COR-L47 (cell line): ENCODE results near the gene DYNLRB1.
"Not testable (repeated sequence)": the region's sequence is repeated elsewhere in the genome, so short reads cannot be mapped to it uniquely, and the experiment has no call there.

ENCODE experiments used
- DNase-seq: peaks from one replicate; lab custom pipeline; 2025; lab: John Stamatoyannopoulos, UW

DYNLRB1 gene

GRCh38 chr20:34516247-34517113, at the start of gene DYNLRB1:
Gene DYNLRB1, plus strand, starts transcription at chr20:34516422. Its CDS starts 37 bp downstream, at chr20:34516459.
- peak; percentile 96 for DNase-seq

DNA sequence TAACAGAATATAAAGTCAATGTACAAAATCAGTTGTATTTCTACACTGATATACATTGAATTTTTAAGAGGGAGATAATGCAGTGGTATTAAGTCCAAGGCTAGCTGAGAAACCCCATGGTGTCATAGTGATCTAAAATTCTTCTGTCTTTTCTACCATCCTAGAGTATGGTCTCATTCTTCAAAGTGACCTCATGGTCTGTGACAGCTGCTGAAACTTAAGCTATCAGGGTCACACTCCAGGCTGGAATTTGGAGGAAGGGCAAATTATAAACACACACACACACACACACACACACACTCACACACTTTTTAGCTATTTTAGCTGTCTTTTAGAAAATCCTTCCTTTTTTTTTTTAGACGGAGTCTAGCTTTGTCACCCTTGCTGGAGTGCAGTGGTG, 47.3 kb upstream of the DYNLRB1 start:
- no peak for DNase-seq

- no peak for DNase-seq
These were observed 43.8 kb upstream of the DYNLRB1 start for GRCh38 chr20:34472246-34472925.

- DNase-seq = peak; percentile 38
These were observed 42.8 kb upstream of the DYNLRB1 start for GRCh38 chr20:34473262-34473883.

DNA sequence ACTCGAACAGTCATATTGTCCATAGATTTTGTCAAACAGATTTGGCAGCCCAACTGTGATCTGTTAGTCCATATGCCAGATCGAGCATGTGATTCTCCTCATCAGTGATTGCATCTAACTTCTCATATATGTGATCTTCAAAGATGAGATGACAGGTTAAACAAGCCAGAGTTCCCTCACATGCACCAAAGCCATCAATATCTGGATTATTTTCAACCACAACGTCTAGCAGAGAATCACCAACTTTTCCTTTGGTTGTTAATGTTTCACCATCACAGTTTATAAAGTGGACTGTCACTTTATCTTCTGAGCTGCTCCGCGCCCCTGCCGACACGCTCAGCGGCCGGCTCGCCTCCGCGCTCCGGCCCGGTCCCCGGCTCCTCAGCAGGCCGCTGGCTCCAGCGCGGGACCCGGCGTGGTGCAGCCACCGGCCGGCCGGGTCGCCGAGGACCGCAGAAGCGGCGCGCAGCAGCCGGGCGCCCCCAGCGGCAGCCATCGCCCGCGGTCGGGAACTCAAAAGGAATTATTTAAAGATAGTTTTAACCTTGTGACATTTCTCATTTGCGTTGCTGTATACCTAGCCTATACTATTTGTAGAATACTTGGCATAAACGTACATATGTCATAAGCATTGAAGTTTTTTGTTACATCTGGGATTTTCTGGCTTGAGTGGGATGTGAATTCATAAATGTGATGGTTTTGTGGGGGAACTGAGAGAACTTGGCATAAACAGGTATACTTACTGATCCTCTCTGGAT, 40.1 kb upstream of the DYNLRB1 start:
- DNase-seq = no peak

GRCh38 chr20:34479627-34480026, 36.6 kb upstream of the DYNLRB1 start:
- no peak for DNase-seq

GRCh38 chr20:34482154-34482553, 34.1 kb upstream of the DYNLRB1 start:
- not testable (repeated sequence) for DNase-seq

GRCh38 chr20:34483585-34484220, 32.5 kb upstream of the DYNLRB1 start:
- DNase-seq = not testable (repeated sequence)

- DNase-seq = no peak
These were observed 31.1 kb upstream of the DYNLRB1 start for GRCh38 chr20:34485068-34485634.

DNA sequence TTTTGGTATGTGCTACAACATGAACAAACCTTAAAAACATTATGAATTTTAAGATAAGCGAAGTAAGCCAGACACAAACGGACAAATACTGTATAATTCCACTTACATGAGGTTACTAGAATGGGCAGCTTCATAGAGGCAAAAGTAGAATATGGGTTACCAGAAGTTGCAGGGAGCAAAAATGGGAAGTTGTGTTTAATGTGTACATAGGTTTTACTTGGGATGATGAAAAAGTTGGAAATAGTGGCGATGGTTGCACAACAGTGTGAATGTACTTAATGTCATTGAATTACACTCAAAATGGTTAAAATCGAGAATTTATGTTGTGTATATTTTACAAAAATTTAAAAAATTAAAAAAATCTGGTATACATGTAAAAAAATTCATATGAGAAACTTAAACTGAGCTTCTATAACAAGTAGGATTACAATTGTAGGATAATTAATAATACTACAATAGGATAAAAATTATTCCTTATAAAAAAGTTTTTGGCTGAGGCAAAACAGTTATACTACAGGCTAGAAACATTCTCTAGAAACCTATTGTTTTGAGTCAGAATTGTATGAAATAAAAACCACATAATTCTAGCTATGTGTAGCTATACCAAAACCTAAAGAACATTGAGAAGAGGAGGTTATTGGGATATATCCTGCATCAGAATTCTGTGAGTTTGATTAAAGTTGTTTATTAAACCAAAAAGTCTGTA, 24.8 kb upstream of the DYNLRB1 start:
- DNase-seq = no peak

DNA sequence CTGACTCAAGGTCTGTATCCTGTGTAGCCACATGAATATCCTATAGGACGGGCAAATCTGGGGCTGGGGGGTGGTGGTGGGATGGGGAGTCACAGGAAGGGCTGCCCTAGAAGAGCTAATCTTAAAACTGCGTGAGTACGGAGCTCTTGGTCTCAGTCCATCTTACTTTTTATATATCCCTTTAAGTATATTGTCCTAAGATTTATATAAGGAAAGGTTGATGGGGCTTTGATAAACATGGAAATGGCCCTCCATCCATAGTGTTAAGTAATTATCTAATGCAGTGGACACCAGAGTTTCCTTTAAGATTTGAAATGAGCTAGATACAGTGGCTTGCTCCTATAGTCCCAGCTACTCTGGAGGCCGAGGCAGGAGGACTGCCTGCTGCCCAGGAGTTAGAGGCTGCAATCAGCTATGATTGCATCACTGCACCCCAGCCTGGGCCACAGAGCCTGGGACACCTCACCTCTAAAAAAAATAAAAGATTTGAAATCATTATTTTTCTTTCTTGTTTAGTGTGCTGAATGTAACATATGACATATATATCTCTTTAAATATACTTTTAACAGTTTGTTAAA, 24.2 kb upstream of the DYNLRB1 start:
- no peak for DNase-seq

- no peak for DNase-seq
These were observed 22.6 kb upstream of the DYNLRB1 start for GRCh38 chr20:34493646-34494045.

GRCh38 chr20:34495307-34495706, 20.9 kb upstream of the DYNLRB1 start:
- DNase-seq = no peak

GRCh38 chr20:34495916-34496315, 20.3 kb upstream of the DYNLRB1 start:
- DNase-seq = no peak

DNA sequence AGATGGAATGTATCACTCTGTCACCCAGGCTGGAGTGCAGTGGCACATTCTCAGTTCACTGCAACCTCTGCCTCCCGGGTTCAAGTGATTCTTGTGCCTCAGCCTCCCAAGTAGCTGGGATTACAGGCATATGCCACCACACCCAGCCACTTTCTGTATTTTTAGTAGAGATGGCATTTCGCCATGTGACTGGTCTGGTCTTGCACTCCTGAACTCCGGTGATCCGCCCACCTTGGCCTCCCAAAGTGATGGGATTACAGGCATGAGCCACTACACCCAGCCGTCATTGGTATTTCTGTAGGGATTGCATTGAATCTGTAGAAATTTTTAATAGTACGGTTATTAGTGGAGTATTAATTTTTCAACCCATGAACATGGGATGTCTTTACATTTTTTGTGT, 18.6 kb upstream of the DYNLRB1 start:
- not testable (repeated sequence) for DNase-seq

DNA sequence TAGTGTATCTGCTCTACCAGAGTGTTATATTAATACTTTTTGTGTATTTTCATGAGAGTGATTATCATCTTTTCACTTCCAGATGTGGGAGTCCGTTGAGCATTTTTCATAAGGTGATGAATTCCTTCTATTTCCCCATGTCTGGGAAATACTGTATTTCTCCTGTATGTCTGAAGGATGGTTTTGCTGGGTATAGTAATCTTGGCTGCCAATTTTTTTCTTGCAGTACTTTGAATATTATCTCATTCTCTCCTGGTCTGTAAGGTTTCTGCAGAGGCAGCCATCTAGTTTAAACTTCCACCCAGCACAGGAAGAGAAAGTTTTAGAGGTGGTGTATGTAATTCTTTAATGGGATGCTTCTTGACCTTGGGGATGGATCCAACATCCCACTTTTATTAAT, 15.4 kb upstream of the DYNLRB1 start:
- DNase-seq = no peak

DNA sequence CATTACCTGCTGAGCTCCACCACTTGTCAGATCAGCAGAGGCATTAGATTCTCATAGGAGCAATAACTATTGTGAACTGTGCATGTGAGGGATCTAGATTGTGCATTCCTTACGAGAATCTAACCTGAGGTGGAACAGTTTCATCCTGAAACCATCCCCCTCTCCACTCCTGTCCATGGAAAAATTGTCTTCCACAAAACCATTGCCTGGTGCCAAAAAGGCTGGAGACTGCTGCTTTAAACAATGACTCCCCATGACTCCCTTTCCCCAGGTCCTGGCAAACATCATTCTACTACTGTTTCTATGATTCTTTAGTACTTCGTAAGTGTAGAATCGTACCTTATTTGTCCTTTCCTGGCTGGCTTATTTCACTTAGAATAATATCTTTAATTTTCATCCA, 9.7 kb upstream of the DYNLRB1 start:
- peak; percentile 63 for DNase-seq

- no peak for DNase-seq
These were observed 8.4 kb upstream of the DYNLRB1 start for GRCh38 chr20:34507702-34508413.

DNA sequence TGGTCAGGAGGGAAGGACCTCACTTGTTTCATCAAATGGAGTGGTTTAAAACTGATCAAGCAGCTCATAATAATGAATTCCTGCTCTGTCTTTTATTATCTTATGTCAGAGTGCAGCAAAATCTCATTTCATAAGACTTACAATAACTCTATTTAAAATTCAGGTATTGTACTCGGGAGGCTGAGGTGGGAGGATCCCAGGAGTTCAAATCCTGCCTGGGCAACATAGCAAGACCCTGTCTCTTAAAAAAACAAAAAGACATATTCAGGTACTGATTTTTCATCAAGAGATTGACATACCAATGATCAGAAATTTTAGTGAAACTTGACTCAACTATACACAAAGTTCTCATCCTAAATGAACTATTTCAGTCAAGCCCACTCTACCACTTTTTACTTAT, 5.6 kb upstream of the DYNLRB1 start:
- no peak for DNase-seq

- DNase-seq = no peak
These were observed 4.3 kb upstream of the DYNLRB1 start for GRCh38 chr20:34511891-34512265.
